Measurements from ENCODE around the gene TOMM20L.
"Not testable (repeated sequence)": the region's sequence is repeated elsewhere in the genome, so short reads cannot be mapped to it uniquely, and the experiment has no call there.

TOMM20L gene

GRCh38 chr14:58395812-58396788, at the start of gene TOMM20L:
TOMM20L (plus strand) TSS chr14:58395930; CDS start chr14:58395958, 28 bp downstream.
- DNase-seq (ENCODE audit: low read depth in 2 of 2) = peak; percentile 58 to 65

- no peak for DNase-seq (ENCODE audit: low read depth in 2 of 2)
Observed at GRCh38 chr14:58353516-58354299, 42.0 kb upstream of the TOMM20L start.

GRCh38 chr14:58354808-58355207, 40.9 kb upstream of the TOMM20L start:
- DNase-seq (ENCODE audit: low read depth in 2 of 2) = no peak

- DNase-seq (ENCODE audit: low read depth in 2 of 2) = no peak
Observed at GRCh38 chr14:58356268-58356667, 39.5 kb upstream of the TOMM20L start.

DNA sequence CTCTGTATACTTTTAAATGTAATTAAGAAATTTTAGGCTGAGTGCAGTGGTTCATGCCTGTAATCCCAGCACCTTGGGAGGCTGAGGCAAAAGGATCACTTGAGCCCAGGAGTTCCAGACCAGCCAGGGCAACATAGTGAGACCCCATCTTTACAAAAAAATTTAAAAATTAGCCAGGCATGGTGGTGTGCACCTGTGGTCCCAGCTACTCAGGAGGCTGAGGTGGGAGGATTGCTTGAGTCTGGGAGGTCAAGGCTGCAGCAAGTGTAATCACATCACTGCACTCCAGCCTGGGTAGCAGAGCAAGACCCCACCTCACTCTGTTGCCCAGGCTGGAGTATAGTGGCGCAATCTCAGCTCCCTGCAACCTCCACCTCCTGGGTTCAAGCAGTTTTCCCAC, 33.5 kb upstream of the TOMM20L start:
- DNase-seq (ENCODE audit: low read depth in 2 of 2) = not testable (repeated sequence)

- no peak for DNase-seq (ENCODE audit: low read depth in 2 of 2)
Observed at GRCh38 chr14:58362798-58363412, 32.8 kb upstream of the TOMM20L start.

GRCh38 chr14:58364316-58364715, 31.4 kb upstream of the TOMM20L start:
- no peak for DNase-seq (ENCODE audit: low read depth in 2 of 2)

- no peak for DNase-seq (ENCODE audit: low read depth in 2 of 2)
Observed at GRCh38 chr14:58367296-58367695, 28.4 kb upstream of the TOMM20L start.

DNA sequence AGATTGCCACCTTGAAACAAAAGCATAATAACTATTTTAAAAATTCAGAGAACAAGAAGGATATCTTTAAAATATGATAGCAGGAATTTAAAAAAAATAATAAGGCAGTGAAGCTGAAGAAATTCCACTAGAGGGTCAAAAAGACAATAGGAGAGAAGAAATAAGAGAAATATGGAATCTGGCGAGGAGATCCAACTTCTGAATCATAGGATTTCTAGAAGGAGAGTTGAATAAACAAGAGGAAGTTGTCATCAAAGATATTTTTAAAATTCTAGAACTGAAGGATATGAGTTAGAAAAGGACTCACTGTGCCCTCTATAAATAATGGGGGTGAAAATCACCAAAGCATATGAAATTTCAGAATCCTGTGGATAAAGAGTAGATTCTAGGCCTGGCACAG, 26.8 kb upstream of the TOMM20L start:
- no peak for DNase-seq (ENCODE audit: low read depth in 2 of 2)

DNA sequence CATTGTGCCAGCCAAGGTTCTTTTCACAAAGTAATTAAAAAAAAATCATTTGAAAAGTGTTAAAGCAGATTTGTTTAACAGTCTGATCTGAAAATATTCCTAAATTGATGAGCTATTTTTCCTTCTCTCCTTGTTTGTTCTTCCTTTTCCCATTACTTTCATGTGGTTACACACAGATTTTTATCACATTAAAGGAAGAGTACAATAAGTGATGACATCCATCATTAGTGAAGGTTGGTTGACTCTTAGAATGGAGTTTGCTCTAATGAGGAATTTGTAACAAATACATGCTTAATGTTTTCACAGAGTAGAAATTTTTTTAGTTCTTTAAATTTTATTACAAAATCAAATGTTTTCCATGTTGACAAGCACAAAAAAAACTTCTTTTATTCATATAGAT, 18.9 kb upstream of the TOMM20L start:
- DNase-seq (ENCODE audit: low read depth in 2 of 2) = no peak

- no peak for DNase-seq (ENCODE audit: low read depth in 2 of 2)
Observed at GRCh38 chr14:58390830-58391229, 4.9 kb upstream of the TOMM20L start.

DNA sequence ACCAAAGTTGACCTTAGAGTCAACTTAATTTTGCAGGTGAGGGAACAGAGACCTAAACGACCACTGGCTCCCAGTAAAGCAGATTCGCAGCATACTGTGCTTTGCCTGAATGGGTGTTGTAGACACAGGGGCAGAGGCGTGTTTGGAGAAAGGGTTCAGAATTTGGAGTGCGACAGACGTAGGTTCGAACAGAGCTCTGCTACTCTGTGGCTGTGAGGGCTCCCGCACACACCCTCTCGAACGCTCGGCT, 243 bp upstream of the TOMM20L start:
- DNase-seq (ENCODE audit: low read depth in 2 of 2) = no peak

- no peak for DNase-seq (ENCODE audit: low read depth in 2 of 2)
Observed at GRCh38 chr14:58397156-58397555, 1.4 kb downstream of the TOMM20L start.

GRCh38 chr14:58398495-58398894, 2.8 kb downstream of the TOMM20L start:
- no peak for DNase-seq (ENCODE audit: low read depth in 2 of 2)

GRCh38 chr14:58398895-58399294, 3.2 kb downstream of the TOMM20L start:
- no peak for DNase-seq (ENCODE audit: low read depth in 2 of 2)

DNA sequence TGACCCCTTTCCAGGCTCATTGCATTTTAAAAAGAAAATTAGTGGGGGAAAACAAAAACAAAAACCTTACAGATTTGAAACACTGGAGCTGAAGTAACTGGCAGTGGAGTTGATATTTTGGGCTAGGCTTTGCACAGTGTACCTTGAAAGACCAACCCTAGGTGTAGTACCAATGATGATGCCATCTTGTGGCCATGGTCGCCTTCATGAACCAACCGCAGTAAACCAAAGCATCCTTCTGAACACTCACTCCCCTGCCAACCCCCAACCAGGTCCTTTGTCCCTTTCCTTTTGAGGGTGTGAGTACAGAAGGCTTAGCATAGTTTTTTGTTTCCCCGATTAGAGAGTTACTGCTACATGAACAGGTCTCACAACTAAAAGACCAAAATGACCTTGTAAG, 5.9 kb downstream of the TOMM20L start:
- DNase-seq (ENCODE audit: low read depth in 2 of 2) = no peak

DNA sequence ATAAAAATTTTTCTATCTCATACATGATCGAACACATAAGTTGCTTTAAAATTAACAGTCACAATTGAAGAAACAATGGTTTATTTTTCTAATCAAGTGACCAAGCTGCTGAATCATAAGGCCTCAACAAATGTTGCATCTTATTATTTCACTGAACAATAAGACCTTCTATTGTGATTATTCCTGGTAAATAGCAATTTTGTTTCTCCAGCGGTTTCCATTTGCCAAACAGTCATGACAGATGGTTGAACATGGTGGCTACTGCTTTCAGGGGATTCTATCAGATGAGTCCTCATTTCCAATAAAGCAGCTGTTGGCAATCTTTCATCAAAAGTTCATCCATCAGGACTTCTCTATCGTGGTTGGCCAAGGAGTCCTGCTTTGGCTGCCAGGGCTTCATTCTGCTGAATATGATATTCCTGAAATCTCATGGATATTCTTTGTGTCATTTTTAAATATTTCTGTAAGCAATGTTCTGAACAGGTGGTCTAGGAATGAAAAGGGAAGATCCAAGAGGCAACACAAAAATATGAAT, 13.0 kb downstream of the TOMM20L start:
- no peak for DNase-seq (ENCODE audit: low read depth in 2 of 2)

DNA sequence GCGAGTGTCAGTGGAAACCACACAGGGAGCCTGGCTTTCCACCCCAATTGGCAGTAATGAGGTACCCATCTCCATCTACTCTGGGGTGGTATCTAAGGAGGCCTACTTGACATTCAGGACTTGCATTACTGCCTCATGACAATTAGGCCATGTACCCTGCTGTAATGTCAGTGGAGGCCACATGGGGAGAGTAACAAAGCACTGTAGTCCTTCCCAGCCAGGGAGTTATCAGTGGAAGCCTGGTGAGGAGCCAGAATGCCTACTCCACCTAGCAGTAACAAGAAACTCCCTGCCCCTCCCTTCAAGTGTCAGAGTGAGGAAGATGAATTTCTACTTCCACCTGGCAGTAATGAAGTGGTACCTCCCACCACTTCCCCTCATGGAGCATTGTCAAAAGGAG, 19.1 kb downstream of the TOMM20L start:
- DNase-seq (ENCODE audit: low read depth in 2 of 2) = no peak

GRCh38 chr14:58415636-58416547, 20.2 kb downstream of the TOMM20L start:
- no peak for DNase-seq (ENCODE audit: low read depth in 2 of 2)

GRCh38 chr14:58416934-58417333, 21.2 kb downstream of the TOMM20L start:
- DNase-seq (ENCODE audit: low read depth in 2 of 2) = not testable (repeated sequence)

GRCh38 chr14:58426670-58427280, 31.0 kb downstream of the TOMM20L start:
- peak; percentile 40 to 47 for DNase-seq (ENCODE audit: low read depth in 2 of 2)
